Hypothalamus (tissue), 51 donors: ENCODE data around the gene ZNF148.
"Not testable (repeated sequence)": the region's sequence is repeated elsewhere in the genome, so short reads cannot be mapped to it uniquely, and the experiment has no call there.

Experiments used
- DNase-seq, 51 donors: peaks; one replicate each; lab custom pipeline; 2025; lab: John Stamatoyannopoulos, UW

The ZNF148 gene, protein sequence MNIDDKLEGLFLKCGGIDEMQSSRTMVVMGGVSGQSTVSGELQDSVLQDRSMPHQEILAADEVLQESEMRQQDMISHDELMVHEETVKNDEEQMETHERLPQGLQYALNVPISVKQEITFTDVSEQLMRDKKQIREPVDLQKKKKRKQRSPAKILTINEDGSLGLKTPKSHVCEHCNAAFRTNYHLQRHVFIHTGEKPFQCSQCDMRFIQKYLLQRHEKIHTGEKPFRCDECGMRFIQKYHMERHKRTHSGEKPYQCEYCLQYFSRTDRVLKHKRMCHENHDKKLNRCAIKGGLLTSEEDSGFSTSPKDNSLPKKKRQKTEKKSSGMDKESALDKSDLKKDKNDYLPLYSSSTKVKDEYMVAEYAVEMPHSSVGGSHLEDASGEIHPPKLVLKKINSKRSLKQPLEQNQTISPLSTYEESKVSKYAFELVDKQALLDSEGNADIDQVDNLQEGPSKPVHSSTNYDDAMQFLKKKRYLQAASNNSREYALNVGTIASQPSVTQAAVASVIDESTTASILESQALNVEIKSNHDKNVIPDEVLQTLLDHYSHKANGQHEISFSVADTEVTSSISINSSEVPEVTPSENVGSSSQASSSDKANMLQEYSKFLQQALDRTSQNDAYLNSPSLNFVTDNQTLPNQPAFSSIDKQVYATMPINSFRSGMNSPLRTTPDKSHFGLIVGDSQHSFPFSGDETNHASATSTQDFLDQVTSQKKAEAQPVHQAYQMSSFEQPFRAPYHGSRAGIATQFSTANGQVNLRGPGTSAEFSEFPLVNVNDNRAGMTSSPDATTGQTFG

DNA sequence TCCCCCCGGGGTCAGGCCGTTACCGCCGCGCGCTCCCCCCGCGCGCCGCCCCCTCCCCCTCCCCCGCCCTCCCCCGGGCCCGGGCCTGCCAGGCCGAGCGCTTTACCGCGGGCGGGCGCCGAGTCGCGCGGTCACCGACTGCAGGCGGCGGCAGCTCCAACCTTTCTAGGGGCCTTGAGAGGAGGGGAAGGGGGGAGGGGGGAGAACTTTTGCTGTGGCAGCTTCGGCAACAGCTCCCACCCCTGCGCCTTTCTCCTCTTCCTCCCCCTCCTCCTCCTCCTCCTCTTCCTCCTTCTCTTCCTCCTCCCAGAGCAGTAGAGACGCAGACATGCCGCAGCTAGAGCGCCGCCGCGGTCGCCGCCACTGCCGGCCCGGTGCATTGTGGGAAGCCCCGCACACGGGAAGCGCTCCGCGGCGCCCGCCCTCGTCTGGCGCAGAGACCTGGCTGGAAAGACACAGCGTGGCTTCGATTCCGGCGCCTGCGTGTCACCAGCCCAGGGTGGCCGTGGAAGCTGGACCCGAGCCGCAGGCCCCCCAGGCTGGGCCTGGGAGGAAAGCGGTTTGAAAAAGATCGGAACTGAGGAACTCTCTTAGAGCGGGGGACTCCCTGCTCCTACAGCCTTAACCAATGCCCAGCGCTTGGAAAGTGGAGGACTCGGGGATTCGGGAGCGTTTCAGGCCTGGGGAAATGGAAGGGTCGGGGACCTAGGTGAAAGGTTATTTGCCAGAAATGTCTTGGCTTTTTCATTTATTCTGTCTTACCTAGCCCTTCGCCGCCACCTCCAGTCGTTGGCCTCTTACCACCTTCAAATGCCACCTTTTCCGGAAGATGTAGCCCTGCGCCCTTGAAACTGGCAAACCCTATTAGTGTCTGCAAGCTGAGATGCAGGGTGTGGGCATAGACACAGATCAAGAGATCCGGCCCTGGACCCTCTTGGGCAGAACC is at the start of gene ZNF148:
ZNF148 (minus strand) TSS at position 330 of the 946 bp plus-strand sequence. CDS start 61,685 bp downstream, outside the sequence.
- peak; percentile 44 to 94 (median 85) for DNase-seq

DNA sequence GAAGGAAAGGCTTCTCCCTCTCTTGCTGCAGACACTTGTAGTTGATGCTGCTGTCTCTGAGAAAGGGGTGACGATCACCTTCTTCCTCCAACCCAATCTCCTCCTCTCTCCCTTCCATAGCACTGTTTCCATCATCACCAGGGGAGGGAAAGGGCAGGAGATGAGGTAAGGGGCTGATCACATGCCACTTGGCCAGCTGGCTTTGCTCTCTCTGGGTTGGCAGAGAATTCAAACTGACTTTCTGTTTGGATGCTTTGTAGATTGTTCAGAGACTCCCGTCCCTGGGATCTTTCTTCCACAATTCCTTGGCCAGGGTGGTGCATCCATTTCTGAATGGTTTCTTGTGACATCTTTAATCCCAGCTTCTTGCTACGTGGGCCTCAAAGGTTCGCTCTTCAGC is 43.2 kb upstream of the ZNF148 start:
- DNase-seq, result peak in 4 of 51 donors; percentile 5 to 14 (median 10)

DNA sequence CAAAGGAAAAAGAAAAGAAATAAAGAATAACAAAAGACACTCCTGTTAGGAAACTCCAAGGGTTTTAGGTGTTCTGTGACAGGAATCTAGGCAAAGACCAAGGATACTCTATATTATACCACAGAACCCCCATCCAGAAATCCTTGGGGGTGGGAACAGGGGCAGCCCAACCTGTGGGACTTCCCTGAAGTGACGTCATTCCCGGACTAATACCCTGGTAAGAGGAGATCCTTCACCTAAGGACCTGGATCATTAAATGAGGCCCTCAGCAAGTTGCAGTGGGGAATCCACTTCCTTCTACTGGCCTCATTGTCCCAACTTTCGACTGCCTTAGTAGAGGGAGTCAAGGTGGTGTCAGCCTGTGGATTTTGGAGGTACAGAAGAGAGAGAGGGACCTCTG is 41.1 kb upstream of the ZNF148 start:
- DNase-seq, result no peak

DNA sequence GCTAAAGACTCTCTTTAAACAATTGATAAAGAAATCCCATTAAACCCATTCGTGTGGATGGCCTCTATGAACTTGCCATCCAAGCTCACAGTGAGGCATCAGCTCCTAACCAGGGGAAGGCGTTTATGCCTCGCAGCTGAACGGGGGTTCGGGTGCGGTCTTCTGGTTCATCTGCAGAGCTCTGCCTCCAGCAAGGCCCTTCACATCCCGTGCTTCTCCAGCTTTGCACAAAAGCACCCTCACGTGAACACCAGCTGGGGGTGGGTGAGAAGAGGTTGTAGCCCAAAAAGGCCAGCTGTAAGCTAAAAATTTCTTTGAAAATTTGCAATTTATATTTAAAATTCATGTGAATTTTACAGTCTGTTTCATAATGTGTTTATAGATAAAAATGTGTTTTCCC is 39.5 kb upstream of the ZNF148 start:
- no peak for DNase-seq

DNA sequence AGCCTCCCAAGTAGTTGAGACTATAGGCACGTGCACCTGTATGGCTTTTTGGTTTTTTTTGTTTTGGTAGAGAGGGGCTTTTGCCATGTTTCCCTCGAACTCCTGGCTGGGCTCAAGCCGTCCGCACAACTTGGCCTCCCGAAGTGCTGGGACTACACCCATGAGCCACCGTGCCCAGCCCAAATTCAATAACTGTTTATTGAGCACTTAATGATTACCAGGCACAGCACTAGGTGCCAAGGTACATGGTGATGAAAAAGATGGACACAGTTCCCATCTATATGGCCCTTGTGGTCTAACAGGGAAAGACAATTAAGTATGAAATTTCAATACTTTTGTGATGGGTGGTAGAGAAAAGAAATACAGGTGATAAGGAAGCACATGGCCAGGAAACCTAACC is 35.8 kb upstream of the ZNF148 start:
- no peak for DNase-seq

DNA sequence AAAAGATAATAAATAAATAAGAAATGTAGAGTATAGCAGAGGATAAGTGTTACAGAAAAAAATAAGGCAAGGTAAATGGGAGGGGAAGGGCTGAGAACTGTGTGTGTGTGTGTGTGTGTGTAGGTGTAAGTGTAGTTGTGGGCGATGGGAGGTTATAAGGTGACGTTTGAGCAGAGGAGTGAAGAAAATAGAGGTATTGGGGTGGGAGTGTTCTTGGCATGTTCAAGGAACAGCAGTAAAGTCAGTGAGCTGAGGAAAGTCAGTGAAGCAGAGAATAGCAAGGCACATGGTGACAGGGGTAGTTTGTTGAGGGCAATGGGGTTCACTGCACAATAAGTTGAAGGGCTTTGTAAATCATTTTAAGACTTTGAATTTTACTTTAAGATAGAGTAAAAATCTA is 30.9 kb upstream of the ZNF148 start:
- DNase-seq, result peak in 1 of 51 donors; percentile 3

DNA sequence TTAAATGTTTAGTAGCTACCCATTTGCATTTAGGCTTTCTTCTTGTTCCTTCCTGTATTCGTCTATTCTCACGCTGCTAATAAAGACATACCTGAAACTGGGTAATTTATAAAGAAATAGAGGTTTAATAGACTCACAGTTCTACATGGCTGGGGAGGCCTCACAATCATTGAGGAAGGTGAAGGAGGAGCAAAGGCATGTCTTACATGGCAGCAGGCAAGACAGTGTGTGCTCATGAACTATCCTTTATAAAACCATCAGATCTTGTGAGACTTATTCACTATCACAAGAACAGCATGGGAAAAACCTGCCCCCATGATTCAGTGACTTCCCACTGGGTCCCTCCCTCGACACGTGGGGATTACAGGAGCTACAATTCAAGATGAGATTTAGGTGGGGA is 30.4 kb upstream of the ZNF148 start:
- DNase-seq, result not testable (repeated sequence)

DNA sequence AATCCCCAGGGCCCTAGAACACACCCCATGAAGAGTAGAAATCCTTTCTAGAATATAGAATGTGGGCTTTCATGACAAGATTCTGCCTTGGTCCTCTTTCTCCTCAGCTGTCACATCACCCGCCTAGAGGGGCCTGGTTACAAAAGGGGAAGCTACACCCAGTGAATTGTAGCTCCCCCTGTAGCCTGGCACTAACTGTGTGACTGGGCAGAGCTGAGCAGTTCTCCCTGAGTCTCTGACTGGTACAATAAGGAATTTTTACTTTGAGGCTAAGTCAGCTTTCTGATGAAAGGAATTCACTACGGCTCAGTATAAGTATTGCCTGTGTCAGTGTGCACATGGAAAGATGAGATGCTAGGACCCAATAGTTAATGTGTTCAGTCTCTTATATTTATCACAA is 28.7 kb upstream of the ZNF148 start:
- peak in 7 of 51 donors; percentile 1 to 22 (median 4) for DNase-seq

DNA sequence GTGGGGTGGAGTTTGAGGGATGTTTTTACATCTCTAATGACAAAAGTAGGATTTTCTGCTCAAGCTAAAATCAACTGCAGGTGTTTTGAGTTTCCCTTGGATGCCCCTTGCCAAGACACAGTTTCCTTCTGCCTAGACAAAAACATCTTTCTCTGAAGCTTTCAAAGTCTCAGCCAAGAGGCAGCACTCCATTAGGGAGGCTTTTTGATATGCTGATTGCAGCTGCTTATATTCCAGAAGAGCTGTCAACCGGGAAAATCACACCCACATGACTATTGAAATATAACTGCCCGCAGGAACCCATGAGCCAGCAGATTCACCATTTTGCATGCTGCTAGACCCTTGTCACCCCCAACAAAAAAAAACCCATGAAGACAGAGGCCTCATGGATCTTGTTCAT is 27.5 kb upstream of the ZNF148 start:
- DNase-seq, result no peak

DNA sequence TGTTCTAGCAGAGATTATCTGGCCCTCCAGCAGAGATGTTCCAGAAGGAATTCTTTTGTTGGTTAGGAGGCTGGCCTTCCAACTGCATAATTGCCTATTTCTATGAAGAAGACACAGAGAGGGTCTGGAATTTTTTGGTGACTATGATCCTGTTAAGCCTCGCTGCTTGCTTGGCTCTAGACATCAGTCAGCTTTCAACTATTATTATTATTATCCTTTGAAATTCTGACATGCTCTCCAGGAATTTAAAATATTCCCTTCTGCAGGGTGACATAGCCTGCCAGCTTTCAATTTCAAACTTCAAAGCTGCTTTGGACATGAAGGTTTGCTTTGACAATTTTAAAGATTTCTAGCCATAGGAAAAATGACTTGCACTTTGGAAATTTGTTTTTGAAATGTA is 26.3 kb upstream of the ZNF148 start:
- DNase-seq, result no peak

DNA sequence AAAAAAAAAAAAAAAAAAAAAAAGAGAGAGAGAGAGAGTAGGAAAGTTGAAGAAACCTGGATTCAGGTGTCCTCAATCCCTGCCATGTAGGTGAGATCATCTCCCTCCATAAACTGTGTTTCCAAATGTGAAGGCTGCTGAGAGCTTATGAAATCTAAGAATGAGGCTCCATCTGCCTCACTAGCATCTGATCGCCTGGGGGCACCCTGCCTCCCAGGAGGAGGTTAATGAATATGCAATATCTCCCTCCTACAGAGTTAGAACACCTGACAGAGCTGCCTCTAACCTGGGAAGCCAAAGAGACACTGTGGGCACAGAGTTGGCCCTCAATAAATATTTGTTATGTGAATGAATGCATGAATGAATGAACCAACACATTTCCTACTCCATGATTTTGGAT is 23.8 kb upstream of the ZNF148 start:
- DNase-seq, result no peak

DNA sequence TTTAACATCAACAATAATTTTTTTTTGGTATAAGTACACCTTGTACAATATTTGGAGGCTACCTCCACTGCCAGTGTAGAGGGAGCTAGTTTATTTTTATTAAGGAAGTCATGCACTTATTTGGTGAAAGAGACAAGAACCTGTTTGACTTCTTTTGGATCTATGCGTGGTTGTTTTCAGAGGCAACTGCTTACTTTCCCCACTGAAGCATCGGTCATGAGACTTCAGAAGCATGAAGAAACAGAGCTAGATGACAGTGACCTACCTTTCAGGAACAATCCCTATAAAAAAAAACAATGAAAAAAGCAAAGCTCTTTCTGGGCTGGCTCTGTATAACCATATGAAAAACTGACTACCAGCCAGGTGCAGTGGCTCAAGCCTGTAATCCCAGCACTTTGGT is 20.0 kb upstream of the ZNF148 start:
- no peak for DNase-seq

DNA sequence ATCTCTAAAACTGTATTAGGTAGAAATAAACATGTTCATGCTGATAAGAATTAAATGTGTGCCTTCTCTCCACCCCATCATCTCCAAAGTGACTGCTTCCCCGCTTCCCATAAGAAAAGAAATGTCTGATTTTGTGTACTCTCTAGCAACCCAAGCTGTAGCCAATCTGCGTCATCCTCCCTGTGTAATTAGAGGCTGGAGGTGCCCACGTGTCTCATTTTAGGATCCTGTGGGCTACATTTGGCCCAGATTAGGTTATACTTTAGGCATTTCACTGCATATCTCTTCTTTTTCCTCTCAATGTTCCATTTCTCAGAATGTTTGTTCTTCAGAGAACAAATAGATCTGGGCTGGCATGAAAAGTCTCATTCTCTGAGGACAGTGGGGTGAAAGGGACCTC is 19.3 kb upstream of the ZNF148 start:
- no peak for DNase-seq

DNA sequence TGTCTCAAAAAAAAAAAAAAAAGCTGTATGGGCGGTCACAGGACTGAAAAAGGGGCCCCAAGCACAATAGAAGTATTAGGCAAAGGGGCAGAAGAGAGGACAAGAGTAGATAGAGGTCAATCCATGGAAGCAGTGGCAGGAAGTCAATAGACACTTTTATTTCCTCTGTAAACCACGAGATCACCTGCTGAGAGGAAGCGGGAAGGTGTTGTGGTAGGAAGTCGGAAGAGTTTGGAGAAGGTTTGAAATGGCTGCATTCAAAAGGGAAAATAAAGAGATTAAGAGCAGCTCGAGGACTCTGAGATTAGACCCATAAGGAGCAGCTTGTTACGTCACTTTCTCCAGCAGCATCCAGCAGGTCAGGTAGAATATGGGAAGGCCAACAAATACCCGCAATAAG is 14.2 kb upstream of the ZNF148 start:
- DNase-seq, result no peak

DNA sequence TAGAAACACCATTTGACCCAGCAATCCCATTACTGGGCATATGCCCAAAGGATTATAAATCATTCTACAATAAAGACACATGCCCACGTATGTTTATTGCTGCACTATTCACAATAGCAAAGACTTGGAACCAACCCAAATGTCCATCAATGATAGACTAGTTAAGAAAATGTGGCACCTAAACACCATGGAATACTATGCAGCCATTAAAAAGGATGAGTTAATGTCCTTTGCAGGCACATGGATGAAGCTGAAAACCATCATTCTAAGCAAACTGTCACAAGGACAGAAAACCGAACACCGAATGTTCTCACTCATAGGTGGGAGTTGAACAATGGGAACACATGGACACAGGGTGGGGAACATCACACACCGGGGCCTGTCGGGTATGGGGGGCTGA is 13.2 kb upstream of the ZNF148 start:
- not testable (repeated sequence) for DNase-seq

DNA sequence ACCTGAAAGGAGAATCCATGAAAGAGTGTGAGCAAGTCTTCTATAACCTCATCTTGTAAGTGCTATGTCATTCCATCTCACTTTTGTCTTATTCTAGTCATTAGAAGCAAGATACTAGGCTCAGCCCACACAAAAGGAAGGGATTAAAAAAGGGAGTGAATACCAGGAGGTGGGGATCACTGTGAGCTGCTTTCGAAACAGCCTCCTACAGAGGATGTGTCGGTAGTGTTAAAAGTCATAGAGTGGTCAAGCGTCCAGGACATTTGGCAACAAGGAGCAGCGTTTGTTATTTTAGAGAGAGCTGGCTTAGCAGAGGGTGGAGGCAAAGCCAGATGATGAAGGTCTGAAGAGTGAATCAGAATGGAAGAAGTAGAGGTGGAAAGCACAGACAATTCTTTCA is 11.7 kb upstream of the ZNF148 start:
- no peak for DNase-seq

DNA sequence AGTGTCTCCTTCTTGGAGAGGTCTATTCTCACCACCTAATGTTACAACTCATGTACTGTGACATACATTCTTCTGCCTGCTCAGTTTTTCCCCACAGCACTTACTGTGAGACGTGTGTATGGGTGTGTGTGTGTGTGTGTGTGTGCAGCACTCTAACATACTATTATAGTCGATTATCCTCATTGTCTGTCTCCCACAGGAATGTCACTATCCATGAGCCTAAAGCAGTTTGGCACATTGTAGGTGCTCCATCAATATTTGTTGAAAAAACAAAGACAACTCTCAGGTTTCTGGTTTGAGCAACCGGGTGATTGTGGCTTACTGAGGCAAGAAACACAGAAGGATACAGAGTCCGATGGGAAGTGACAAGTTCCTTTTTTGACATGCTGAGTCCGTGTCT is 8.6 kb upstream of the ZNF148 start:
- DNase-seq, result no peak

DNA sequence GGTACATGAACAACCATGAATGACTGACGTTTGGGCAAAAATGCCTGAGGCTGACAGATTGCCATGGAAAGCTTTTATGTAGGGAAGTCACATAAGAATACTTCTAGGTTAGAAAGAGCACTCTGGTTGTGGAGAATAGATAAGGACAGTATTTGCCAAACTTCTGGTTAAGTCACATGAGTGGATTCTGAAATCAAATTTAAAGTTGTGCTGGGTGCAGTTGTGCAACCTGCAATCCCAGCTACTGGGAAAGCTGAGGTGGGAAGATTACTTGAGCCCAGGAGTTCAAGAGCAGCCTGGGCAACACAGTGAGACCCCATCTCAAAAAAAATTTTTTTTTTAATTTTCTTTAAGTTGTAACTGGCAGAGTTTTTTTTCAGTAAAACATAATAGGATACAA is 7.2 kb upstream of the ZNF148 start:
- DNase-seq, result no peak

DNA sequence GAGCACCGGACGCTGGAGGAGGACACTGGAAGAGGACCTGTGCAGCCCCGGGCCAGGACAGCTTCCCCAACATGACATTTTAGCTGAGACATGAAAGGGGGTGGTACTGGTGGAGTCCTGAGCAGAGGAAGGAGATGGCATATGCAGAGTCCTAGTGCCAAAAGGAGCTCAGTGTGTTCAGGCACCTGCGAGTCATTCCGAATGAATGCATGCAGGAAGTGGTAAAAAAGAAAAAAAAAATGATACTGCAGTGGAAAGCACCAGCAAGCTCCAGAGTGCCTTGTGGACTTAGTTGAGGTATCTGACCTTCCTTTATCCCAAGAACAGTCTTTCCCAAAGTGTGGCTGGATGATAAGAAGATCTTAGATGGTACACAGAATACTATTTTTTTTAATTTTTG is 6.6 kb upstream of the ZNF148 start:
- DNase-seq, result no peak

DNA sequence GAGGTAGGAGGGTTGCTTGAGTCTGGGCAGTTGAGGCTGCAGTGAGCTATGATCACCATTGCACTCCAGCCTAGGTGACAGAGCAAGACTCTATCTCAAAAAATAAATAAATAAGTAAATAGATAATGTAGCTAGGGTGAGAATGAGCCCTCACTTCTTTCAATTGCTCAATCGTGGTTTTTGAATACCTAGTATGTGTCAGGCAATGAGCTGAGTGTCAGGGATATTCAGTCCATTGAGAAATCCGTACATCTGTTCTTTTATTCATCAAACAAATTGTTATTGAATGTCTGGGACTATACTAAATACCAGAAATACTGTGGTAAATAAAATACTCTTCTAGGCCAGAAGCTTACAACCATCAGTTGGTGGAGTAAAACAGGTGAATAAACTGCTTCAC is 6.2 kb upstream of the ZNF148 start:
- DNase-seq, result no peak

DNA sequence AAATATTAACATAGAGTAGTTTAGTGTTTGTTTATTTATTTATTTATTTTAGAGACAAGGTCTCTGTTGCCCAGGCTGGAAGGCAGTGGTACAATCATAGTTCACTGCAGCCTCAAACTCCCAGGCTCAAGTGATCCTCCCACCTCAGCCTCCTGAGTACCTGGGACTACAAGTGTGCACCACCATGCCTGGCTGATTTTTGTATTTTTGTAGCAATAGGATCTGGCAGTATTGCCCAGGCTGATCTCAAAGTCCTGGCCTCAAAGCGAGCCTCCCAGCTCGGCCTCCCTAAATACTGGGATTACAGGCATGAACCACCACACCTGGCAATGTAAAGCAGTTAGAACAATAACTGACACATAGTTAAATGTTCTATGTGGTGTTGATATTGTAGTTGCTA is 4.4 kb upstream of the ZNF148 start:
- no peak for DNase-seq
